Activated gamma-delta T cell (primary cell): Measurements from ENCODE around the gene HP1BP3.

Experiments used
- DNase-seq: peaks from one replicate; lab custom pipeline; 2025; lab: John Stamatoyannopoulos, UW

Gene HP1BP3

DNA sequence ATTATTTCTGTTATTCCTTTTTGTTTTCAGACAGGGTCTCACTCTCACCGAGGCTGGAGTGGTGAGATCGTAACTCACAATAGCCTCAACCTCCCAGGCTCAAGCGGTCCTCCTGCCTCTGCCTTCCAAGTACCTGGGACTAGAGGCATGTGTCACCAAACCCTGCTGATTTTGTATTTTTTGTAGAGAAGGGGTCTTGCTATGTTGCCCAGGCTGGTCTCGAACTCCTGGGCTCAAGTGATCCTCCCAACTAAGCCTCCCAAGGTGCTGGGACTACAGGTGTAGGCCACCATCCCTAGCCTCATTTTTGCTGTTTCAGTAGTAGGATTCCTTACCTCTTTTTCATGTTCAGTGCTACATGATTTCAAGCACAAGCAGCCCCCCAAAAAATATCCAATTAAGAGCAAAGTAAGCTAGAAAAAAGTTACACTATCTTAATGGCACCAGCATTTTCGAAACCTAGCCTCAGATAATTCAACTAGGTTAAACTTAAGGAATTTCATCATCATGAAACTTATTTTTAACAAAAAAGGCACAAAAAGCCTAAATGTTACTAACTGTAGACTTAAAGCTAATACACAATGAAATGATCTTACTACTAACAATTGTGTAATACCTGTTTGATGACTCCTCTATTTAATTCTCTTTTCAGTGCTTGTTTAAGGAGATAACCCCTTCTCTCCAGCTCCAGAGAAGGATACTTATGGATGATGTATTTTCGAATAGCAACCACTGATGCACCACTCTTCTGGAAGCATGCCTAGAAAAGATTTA, 16.6 kb downstream of the HP1BP3 start:
- DNase-seq: no peak

DNA sequence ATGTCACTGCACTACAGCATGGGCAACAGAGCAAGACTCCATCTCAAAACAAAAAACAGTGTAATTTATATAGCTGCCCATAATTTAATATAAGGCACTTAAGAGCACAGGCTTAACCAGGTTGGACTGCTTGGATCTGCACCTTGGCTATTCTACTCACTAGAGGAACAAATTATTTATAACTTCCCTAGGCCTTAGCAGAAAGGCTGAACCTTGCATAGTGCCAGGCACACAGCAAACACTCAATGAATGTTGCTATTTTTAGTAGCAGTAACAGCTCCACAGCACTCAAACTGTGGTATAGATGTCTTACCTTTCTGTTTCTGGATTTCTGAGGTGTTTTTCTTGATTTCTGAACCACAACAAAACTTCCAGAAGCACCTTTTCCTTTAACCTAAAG, 19.8 kb downstream of the HP1BP3 start:
- no peak for DNase-seq

DNA sequence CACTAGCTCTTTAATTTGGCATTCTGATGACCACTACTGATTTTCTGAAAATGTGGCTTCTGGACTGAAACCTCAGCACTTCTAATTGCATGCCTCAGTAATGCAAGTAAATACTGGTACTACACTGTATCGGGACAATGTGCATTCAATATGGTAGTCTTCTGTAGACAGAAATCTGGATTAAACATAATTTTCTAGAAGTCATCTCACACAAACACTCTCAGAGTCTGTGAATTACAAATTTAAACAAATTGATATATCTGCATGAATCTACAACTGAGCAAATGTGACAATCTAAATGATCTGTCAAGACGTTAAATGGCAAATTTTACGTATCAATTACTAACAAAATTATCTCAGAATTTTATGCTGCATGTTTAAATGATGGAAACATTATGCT, 23.7 kb downstream of the HP1BP3 start:
- DNase-seq: no peak

DNA sequence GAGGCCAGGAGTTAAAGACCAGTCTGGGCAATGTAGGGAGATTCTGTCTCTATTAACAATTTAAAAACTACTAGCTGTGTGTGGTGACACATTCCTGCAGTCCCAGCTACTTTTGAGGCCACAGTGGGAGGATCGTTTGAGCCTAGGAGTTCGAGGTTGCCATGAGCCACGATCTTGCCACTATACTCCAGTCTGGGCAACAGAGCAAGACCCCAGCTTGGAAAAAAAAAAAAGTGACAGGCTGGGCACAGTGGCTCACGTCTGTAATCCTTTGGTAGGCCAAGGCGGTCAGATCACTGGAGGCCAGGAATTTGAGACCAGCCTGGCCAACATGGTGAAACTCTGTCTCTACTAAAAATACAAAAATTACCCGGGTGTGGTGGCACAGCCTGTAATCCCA, 26.8 kb downstream of the HP1BP3 start:
- no peak for DNase-seq

DNA sequence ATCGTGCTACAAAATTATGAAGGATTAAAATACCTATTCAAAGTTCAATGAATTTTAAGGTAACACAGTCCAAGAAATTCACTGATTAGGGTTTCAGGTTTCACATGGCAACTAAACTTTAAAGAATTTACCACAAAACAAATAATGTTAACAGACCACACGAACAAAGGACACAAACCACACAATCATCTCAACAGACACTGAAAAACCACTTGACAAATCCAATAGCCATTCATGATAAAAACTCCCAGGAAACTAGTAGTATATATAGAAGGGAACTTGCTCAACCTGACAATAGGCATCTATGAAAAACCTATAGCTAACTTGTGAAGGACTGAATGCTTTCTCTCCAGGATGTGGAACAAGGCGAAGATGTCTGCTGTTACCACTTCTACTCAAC, 33.5 kb downstream of the HP1BP3 start:
- DNase-seq: no peak

DNA sequence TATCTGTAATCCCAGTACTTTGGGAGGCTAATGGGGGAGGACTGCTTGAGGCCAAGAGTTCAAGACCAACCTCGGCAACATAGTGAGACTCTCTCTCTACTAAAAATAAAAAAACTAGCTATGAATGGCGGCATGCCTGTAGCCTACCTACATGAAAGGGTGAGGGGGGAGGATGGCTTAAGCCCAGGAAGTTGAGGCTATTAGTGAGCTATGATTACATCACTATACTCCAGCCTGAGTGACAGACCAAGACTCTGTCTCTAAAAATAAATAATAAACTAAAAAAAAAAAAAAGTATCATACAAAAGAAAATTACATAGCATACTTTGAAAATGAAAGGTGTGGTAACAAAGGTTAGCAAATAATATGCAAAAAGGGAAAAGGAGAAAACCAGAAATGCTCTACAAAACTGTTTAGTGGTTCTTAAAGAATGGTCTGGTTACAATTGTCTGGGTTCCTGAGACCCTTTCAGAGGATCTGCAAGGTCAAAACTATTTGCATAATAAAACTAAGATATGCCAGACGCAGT, 35.6 kb downstream of the HP1BP3 start:
- DNase-seq: no peak

DNA sequence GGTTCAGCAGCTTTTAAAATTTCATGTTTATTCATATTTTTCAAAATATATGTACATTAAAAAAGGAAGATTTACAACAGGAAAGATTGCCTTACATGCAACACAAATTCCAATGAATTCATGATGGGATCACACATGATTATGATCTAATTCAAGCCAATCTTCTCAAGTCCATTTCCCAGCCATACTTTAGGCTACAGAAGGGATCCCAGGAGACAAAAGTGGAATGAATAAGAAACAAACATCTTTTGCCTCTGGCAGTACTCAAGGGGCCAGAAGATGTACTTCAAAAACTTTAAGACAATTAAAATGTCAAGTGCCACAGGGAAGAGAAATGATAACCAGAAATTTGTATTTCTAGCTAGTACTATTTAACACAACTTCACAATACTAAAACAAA, 44.4 kb downstream of the HP1BP3 start:
- DNase-seq: no peak

DNA sequence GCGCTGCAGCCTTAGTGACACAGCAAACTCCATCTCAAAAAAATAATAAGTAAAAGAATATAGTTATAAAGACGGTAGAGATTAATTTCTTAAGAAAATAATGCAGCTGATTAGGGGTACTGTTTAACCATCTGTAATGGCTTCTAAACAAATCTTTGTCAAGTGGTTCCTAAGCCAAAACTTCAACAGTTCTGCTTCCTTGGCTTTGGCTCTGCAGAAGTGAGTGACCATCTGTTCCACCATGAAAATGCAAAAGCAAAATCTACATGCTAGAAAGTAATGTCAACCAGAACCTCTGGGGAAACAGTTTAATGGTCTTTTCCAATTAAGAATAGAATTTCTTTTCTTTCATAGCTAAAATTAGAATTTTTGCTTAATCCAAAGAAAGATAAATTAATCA, 46.3 kb downstream of the HP1BP3 start:
- no peak for DNase-seq

DNA sequence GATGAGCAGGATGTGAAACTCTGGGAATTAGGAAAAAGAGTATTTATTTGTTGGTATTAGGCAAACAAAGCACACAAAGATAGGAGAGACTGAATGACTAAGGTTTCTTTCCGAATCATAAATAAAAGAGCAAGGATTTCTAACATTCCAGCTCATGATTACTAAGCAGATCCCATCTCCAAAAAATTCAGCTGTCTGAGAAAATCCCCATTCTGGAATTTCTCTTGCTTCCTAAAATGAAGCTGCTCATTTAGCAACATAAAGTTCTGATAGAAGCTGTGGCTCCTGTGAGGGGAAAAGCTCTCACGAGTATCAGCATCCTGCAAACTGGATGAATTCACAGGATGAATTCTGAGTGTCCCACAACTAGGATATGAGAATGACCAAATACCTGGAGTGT, 47.9 kb downstream of the HP1BP3 start:
- DNase-seq: no peak

DNA sequence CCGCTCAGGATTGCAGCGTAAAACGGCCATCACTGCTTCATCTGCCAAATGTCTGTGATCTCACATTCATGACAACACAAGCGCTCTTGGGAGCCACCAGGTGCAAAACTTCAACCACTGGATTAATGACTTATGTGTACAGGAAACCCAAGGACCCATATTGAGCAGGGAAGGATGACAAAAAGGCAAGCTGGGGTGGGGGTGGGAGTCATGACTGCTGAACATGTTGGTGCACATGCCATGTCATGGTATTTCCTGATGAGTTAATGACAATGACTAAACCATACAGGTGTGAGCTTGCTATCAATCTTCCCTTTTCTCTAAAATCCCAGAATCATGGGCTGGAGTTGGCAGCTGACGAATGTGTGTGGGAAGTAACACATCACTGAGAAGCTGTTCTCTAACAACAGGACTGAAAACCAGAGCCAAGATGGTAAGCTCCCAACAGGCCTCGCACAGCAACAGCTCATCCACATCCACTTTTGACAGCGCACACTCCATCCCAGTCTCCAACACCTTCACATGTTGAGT, 51.5 kb downstream of the HP1BP3 start:
- no peak for DNase-seq

DNA sequence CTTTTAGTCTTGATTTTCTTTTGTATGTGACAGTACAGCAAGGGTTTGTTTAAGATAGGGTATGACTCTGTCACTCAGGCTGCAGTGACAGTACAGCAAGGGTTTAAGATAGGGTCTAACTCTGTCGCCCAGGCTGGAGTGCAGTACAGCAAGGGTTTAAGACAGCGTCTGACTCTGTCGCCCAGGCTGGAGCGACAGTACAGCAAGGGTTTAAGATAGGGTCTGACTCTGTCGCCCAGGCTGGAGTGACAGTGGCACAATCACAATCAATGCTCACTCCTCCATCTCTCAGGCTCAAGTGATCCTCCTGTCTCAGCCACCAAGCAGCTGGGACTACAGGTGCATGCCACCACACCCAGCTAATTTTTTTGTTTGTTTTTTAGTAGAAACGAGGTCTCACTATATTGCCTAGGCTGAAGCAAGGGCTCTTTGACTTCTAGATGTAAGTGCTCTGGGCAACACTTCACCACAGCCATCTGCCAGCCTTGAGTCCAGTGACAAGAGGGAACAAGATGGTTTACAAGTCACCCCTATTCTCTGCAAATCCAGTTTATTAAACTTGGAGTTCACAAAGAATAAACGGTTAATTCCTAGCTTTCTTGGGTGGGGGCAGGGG, 53.6 kb downstream of the HP1BP3 start:
- DNase-seq: no peak

DNA sequence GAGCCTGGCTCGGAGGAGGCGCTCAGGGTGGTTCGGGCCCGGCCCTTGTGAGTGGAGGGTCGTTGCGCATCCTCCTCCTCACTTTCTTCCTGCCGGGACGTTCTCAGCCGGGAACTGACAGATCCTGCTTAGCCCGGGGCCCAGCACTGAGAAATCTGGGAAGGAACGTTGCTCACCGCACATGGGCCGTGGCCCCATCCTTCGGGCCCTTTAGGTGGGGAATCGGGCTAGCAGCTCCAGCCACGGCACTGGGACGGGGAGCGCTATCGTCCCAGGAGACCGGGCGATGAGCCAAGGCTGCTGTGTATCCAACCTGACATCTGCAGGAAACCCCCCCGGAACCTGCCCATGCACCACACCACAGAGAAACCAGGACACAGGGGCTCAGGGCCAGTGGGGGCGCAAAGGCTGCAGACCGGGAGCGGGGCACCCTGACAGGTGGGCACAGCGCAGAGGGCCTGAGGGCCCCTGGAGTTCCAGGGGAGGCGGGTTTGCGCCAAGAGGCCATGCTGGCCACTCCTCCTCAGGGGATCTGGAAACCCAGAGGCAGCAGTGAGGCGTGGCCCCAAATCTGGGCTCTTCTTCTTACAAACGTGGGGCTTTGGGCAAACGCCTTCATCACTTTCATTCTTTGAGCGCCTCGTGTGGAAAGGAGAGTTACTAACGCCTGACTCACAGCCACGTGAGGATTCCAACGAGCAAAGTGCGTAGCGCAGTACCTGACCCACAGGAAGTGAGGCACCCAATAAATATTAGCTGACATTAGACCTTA, 54.3 kb downstream of the HP1BP3 start, which contains the start of gene SH2D5:
TSS of gene SH2D5 (minus strand) at position 116 of the 772 bp plus-strand sequence. CDS start 4,659 bp downstream, outside the sequence.
- DNase-seq: no peak

DNA sequence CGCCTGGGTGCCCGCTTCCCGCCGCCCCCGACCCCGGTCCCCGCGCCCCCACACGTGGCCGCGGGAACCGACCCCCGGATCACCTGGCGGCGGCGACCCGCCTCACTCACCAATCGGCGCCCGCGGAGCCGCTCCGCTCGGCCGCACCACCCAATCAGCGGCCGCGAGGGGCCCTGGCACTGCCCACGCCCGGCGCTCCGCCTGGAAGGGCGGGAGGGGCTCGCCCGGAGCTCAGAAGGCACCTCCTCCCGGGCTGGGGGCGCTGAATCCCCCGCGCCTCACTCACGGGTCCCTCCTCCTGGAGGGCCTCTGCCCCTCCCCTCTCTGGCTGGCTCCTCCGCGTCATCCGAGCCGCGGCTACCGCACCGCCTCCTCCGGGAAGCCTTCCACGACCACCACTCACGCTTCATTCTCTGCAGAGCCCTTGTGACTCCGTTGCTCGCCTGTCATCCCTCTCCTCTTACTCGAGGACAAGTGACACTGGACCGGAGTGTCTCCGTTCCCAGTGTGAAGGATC, 55.0 kb downstream of the HP1BP3 start:
- peak; percentile 56 for DNase-seq

DNA sequence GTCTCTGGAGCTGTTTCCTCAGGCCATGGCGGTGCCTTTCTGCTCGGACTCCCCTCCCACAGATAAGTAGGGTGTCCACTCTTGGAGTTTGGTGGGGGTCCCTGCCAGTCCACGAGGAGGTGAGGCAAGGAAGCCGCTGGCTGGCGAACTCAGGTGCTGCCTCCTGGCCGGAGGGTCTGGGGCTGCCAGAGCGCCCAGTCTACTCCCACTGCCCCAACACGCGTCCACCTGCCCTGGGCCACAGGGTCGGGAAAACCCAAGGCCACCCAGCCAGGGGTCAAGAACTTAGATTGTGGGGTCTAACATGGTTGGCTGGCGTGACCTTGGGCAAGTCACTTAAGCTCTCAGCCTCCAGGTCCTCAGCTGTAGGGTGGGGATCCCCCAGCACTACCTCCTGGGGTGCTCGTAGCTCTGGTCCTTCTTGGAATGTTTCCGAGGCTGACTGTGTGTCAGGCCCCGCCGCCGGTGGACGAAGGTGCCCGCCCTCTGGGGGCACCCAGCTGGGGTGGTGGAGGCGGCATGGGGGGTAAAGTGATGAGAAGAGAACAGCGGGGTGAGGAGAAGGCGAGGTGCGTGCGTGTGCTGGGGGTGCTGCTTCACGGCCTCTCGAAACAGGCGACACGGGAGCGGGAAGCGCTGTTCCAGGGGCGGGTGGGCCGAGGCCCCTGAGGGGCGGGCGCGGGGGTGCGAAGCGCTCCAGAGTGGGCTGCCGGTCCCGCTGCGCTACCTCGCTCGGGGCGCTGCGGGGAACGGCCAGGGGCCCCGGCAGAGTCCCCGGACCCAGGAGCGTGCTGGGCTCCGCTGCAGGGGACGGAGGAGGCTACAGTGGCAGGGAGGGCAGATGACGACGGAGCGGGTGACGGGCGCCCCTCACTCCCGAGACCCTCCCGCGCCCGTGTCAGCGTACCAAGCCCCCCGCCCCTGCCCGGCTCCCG, 55.8 kb downstream of the HP1BP3 start:
- no peak for DNase-seq

DNA sequence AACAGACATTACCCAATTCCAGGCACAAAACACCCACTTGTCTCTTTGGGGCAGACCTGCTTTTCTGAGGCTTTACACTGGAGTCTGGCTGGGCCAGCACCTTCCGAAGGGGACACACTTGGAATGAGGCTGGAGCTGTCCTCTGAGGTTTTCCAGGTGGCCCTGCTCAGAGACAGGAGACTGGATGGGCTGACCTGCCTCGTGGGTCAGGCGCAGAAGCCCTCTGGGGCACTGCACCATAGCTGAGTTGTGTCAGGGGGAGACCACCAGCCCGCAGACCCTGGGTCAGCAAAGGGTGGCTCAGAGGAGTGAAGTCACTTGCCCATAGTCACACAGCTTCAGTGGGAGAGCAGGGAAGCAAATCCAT, 56.4 kb downstream of the HP1BP3 start:
- no peak for DNase-seq

DNA sequence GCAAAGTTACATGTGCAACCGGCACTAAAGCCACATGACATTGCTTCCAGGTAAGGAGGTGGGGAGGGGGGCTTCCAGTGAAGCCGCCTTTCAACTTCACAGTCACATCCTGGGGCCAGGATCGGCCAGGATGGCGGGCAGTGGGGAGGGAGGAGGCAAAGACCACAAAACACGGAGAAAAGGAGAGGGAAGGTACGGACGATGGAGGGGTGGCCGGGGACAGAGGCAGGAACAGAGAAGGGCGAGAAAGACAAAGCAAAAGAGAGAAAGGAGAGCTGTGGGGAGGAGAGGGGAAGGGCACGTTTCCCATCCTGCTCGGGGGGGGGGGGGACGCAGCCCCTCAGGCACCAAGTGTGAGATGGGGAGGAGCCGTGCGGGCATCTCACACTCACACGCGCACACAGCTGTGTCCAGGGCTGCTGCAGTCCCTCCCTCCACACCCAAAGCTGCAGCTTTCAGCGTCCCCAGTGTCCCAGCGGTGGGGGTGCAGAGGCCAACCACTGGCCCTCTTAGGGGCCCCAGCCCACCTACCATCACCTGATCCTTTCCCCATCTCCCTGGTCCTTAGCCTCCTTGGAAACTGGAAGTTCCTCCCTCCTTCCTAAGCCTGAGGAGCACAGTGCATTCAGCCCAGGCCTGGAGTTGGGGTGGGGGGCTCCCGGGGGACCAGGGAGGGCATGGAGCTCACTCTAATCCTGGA, 57.0 kb downstream of the HP1BP3 start:
- no peak for DNase-seq

DNA sequence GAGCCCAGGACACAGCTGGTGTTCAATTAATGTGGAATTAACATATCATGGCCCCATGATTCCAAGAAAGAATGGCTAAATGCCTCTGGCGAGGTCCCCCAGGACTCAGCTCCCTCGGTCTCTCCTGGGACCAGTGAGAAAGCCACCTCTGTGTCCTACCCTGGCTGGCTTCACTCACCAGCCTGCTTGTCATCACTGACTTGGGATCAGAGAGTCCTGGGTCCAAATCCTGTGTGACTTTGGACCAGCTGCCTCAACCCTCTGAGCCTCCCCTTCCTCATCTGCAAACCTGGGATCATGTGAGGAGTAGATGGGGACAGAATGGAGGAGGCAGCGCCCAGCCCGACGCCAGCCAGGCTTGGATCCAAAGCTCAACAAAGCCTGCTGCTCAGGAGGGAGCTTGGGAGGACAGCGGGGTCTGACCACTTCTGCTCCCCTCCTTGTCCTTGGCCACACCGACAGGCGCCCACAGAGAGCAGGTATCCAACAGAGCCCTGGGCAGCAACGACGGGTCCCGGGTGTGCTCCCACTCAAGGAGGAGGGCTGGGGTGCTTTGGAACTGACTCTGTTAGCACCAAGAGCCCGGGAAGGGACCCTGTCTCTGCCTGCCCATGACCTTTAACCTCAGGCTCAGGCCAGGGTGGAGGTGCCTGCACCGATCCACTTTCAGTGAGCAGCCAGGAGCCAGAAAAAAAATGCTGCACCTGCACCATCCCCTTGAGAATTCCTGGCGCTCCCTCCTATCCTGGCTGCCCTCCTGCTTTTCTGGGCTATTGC, 57.8 kb downstream of the HP1BP3 start:
- no peak for DNase-seq

DNA sequence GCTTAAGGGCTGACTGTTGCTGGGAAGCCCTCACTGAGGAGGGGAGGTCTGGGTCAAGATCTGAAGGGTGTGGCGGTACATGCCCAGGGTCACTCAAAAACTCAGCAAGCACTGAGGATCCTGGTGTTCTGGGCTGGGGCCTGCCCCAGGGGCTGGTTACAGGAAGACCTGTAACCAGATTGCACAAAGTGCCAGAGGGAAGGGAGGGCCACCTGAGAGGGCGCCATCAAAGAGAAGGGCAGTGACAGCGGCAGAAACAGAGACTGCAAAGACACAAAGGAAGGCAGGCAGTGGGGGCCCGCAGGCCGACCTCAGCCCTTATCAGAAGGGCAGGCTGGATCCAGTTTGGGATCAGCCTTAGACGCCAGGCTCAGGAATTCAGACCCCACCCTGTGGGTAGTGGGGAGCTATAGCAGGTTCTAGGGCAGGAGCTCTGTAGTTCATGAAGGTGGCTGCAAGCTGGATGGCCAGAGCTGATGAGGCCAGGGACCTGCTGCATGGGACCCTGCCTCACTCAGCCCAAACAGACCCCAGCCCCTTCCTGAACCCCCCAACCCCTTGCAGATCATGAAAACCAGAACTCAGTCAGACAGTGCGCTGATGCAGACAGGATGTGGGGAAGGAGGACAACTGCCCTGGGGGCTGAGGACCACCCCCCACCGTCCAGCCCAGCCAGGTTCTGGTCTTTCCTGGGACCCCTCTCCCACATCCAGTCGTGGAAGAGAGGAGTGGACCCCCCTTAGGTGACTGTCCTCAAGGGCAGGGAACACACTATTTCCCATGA, 58.5 kb downstream of the HP1BP3 start:
- DNase-seq: no peak
